Measurements from ENCODE around the gene ADGRE3.

Gene ADGRE3

DNA sequence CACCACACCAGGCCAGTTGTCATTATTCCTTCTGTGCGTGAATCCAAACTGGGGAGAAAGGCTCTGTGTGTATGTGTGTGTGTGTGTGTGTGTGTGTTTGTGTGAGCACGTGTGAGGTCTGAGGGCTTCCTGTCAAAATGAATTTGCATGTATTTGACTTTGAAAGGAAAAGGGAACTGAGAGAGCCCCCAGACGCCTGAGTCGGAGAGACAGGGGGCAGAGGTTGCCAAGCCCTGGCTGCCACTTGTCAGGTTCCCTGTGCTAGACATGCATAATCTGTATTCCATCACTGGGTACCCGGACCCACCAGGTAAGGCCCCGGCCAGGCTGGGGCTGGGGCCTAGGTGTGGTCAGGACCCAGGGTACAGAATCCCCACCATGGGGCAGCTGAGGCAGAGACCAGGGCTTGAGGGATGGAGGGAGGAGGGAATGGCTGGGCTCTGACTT is 91.7 kb downstream of the ADGRE3 start, which contains the start of gene CLEC17A:
CLEC17A (plus strand) TSS at position 191 of the 447 bp plus-strand sequence; CDS start at position 268, 77 bp downstream.
- H3K27me3 ChIP-seq (ENCODE audit: insufficient read depth, low read depth, severe bottlenecking): peaks cover 10% of the 10 kb centered on the region
- H3K27ac ChIP-seq: no peak within 1 kb of the TSS
- no peak for DNase-seq
- no peaks in the 10 kb centered on the region for H3K9me3 ChIP-seq (ENCODE audit: severe bottlenecking)
- no peak within 1 kb of the TSS for H3K4me3 ChIP-seq (ENCODE audit: low read depth, low read length)
- H3K36me3 ChIP-seq: no peaks in the 10 kb centered on the region
- TF ChIP-seq, protein P1, sequence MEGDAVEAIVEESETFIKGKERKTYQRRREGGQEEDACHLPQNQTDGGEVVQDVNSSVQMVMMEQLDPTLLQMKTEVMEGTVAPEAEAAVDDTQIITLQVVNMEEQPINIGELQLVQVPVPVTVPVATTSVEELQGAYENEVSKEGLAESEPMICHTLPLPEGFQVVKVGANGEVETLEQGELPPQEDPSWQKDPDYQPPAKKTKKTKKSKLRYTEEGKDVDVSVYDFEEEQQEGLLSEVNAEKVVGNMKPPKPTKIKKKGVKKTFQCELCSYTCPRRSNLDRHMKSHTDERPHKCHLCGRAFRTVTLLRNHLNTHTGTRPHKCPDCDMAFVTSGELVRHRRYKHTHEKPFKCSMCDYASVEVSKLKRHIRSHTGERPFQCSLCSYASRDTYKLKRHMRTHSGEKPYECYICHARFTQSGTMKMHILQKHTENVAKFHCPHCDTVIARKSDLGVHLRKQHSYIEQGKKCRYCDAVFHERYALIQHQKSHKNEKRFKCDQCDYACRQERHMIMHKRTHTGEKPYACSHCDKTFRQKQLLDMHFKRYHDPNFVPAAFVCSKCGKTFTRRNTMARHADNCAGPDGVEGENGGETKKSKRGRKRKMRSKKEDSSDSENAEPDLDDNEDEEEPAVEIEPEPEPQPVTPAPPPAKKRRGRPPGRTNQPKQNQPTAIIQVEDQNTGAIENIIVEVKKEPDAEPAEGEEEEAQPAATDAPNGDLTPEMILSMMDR (IDR thresholded peaks at IDR 0.05; ENCODE audit: low read depth, low read length): no peak

DNA sequence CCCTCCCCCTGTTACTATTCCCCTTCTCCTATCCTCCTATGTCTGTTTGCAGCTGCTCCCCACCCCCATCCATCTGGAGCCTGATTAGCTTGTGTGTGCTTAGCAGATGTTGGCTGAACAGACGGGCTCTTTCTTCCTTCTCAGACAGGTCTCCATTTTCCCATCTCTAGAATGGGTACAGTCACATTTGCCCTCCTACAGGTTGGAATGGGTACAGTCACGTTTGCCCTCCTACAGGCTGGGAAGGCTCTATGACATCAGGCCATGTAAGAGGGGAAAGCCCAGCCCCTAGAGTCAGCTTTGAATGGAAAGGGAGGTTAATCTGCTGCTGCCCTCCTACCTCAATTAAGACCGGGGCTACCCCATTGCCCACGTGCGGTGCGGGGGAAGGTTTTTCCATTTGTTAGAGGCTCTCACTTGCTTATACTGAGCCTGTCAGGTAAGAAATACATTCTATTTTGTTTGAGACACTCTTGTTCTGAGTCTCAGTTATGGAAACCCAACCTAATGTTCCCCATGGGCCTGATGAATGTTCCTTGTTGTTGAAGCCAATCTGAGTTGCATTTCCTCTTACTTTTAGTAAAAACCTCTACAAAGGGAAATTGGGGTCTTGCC is 93.9 kb downstream of the ADGRE3 start:
- Histone ChIP-seq H3K9me3 (ENCODE audit: severe bottlenecking) (no peaks in the 10 kb centered on the region), H3K4me3 (ENCODE audit: low read depth, low read length) (no peak overlapping the region), H3K27ac (no peak overlapping the region), H3K27me3 (ENCODE audit: insufficient read depth, low read depth, severe bottlenecking) (peaks cover 7% of the 10 kb centered on the region), H3K36me3 (no peaks in the 10 kb centered on the region)
- TF ChIP-seq, protein P1 (IDR thresholded peaks at IDR 0.05; ENCODE audit: low read depth, low read length): no peak
- no peak for DNase-seq

- TF ChIP-seq, protein P1 (IDR thresholded peaks at IDR 0.05; ENCODE audit: low read depth, low read length): peak; percentile 14; the same call in 1 of the 2 replicates
- peak; percentile 86 for DNase-seq
- Histone ChIP-seq H3K4me3 (ENCODE audit: low read depth, low read length) (no peak overlapping the region), H3K27me3 (ENCODE audit: insufficient read depth, low read depth, severe bottlenecking) (peaks cover 6% of the 10 kb centered on the region), H3K27ac (peak overlapping the region; percentile 63), H3K36me3 (no peaks in the 10 kb centered on the region), H3K9me3 (ENCODE audit: severe bottlenecking) (no peaks in the 10 kb centered on the region)
These were observed 96.7 kb downstream of the ADGRE3 start for GRCh38 chr19:14577885-14578427.

- H3K27ac ChIP-seq: peak overlapping the region; percentile 63
These were observed 97.4 kb downstream of the ADGRE3 start for GRCh38 chr19:14577264-14577663.

DNA sequence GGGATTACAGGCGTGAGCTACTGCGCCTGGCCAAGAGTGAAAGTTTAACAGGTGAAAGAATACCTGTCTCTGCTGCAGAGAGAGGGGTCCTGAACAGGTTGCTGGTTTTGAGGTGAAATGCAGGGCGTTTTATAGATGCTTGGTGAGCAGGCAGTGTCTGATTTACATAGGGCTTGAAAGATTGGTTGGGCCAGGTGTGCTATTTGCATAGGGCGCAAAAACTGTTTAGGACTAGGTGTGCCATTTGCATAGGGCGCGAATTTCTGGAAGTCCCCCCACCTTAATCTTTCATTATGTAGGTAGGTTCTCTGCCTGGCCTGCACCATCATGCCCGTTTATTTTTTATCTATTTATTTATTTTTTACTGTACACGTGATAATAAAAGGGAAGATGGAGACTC is 98.3 kb downstream of the ADGRE3 start:
- DNase-seq: no peak
- H3K9me3 ChIP-seq (ENCODE audit: severe bottlenecking): no peaks in the 10 kb centered on the region
- no peaks in the 10 kb centered on the region for H3K36me3 ChIP-seq
- H3K27me3 ChIP-seq (ENCODE audit: insufficient read depth, low read depth, severe bottlenecking): no peaks in the 10 kb centered on the region
- H3K27ac ChIP-seq: no peak overlapping the region
- TF ChIP-seq, protein P1 (IDR thresholded peaks at IDR 0.05; ENCODE audit: low read depth, low read length): no peak
- no peak overlapping the region for H3K4me3 ChIP-seq (ENCODE audit: low read depth, low read length)

More at GRCh38 chr19:14577264-14577663, 97.4 kb downstream of the ADGRE3 start:
- Histone ChIP-seq H3K4me3 (ENCODE audit: low read depth, low read length) (no peak overlapping the region), H3K36me3 (no peaks in the 10 kb centered on the region), H3K9me3 (ENCODE audit: severe bottlenecking) (no peaks in the 10 kb centered on the region), H3K27me3 (ENCODE audit: insufficient read depth, low read depth, severe bottlenecking) (no peaks in the 10 kb centered on the region)
- TF ChIP-seq, protein P1 (IDR thresholded peaks at IDR 0.05; ENCODE audit: low read depth, low read length): no peak
- DNase-seq: no peak
